Measurements from ENCODE around the gene KCNT1. TPM values are rescaled to one million over a fixed set of nuclear protein-coding genes. Genes with fewer than 3 reads are reported as not detected.

The KCNT1 gene
- total RNA-seq, 2 experiments from 2014 or later: 0.11 to 0.22 TPM

- Histone ChIP-seq H3K9me3 (ENCODE audit: control insufficient read depth in 1 of 2, insufficient read depth in 1 of 2, low read length in 2 of 2) (peaks cover 0 to 11% of the 10 kb centered on the region in 2 experiments), H3K36me3 (ENCODE audit: insufficient read depth, low read length) (no peaks in the 10 kb centered on the region), H3K27ac (ENCODE audit: low read depth in 1 of 2, low read length in 2 of 2) (no peak overlapping the region), H3K4me3 (ENCODE audit: low read length) (no peak overlapping the region), H3K27me3 (ENCODE audit: control insufficient read depth in 1 of 2, insufficient read depth in 2 of 2, low read length in 2 of 2) (no peaks in the 10 kb centered on the region), H3K4me1 (ENCODE audit: insufficient read depth, low read length) (no peaks in the 10 kb centered on the region)
- Mint-ChIP-seq H3K36me3 (ENCODE audit: low read depth) (no peaks in the 10 kb centered on the region), H3K4me3 (no peak overlapping the region), H3K4me1 (ENCODE audit: low read depth) (no peaks in the 10 kb centered on the region), H3K9me3 (no peaks in the 10 kb centered on the region), H3K27ac (no peak overlapping the region), H3K27me3 (no peaks in the 10 kb centered on the region)
- no peak for TF ChIP-seq CTCF (IDR thresholded peaks at IDR 0.05)
- DNase-seq: no peak
- ATAC-seq (ENCODE audit: poor library complexity): no peak
- ChIA-PET CTCF (no interaction called here), POLR2A (no interaction called here)
- intact Hi-C loops (cut with DNase I, micrococcal nuclease): no loop called here
Observed at GRCh38 chr9:135664266-135664665, 37.7 kb upstream of the KCNT1 start.

- Mint-ChIP-seq H3K27ac (no peak overlapping the region), H3K27me3 (no peaks in the 10 kb centered on the region), H3K4me1 (ENCODE audit: low read depth) (no peaks in the 10 kb centered on the region), H3K36me3 (ENCODE audit: low read depth) (no peaks in the 10 kb centered on the region), H3K9me3 (no peaks in the 10 kb centered on the region), H3K4me3 (no peak overlapping the region)
- ATAC-seq (ENCODE audit: poor library complexity) (no peak), DNase-seq (peak in 2 of 14 experiments; percentile 5 to 17)
- TF ChIP-seq CTCF (IDR thresholded peaks at IDR 0.05): no peak
- Histone ChIP-seq H3K4me3 (ENCODE audit: low read length) (no peak overlapping the region), H3K9me3 (ENCODE audit: control insufficient read depth in 1 of 2, insufficient read depth in 1 of 2, low read length in 2 of 2) (peaks cover 0 to 19% of the 10 kb centered on the region in 2 experiments), H3K4me1 (ENCODE audit: insufficient read depth, low read length) (no peaks in the 10 kb centered on the region), H3K27ac (ENCODE audit: low read depth in 1 of 2, low read length in 2 of 2) (no peak overlapping the region), H3K36me3 (ENCODE audit: insufficient read depth, low read length) (no peaks in the 10 kb centered on the region), H3K27me3 (ENCODE audit: control insufficient read depth in 1 of 2, insufficient read depth in 2 of 2, low read length in 2 of 2) (no peaks in the 10 kb centered on the region)
- ChIA-PET POLR2A (no interaction called here), CTCF (no interaction called here)
- intact Hi-C loops (cut with DNase I, micrococcal nuclease): no loop called here
Observed at GRCh38 chr9:135664801-135665794, 36.9 kb upstream of the KCNT1 start.

GRCh38 chr9:135665795-135666189, 36.2 kb upstream of the KCNT1 start:
- no peaks in the 10 kb centered on the region for H3K27me3 Mint-ChIP-seq
- peaks cover 0 to 22% of the 10 kb centered on the region in 2 experiments for H3K9me3 ChIP-seq (ENCODE audit: control insufficient read depth in 1 of 2, insufficient read depth in 1 of 2, low read length in 2 of 2)
- CTCF ChIA-PET: no interaction called here

More at GRCh38 chr9:135665795-135666189, 36.2 kb upstream of the KCNT1 start:
- no peak for TF ChIP-seq CTCF (IDR thresholded peaks at IDR 0.05)
- Histone ChIP-seq H3K4me1 (ENCODE audit: insufficient read depth, low read length) (no peaks in the 10 kb centered on the region), H3K27me3 (ENCODE audit: control insufficient read depth in 1 of 2, insufficient read depth in 2 of 2, low read length in 2 of 2) (no peaks in the 10 kb centered on the region), H3K27ac (ENCODE audit: low read depth in 1 of 2, low read length in 2 of 2) (no peak overlapping the region), H3K4me3 (ENCODE audit: low read length) (no peak overlapping the region), H3K36me3 (ENCODE audit: insufficient read depth, low read length) (no peaks in the 10 kb centered on the region)
- no peaks in the 10 kb centered on the region for H3K4me1 Mint-ChIP-seq (ENCODE audit: low read depth)
- intact Hi-C loops (cut with DNase I, micrococcal nuclease): no loop called here
- POLR2A ChIA-PET: no interaction called here
- ATAC-seq (ENCODE audit: poor library complexity) (no peak), DNase-seq (peak in 2 of 14 experiments; percentile 5 to 6)
- no peak overlapping the region for H3K27ac Mint-ChIP-seq
- H3K4me3 Mint-ChIP-seq: no peak overlapping the region
- H3K9me3 Mint-ChIP-seq: no peaks in the 10 kb centered on the region
- H3K36me3 Mint-ChIP-seq (ENCODE audit: low read depth): no peaks in the 10 kb centered on the region

Data from CD4-positive, alpha-beta T cell (primary cell).